Hepatocyte (in vitro differentiated cells): ENCODE data around the gene GPR153.

ENCODE experiments used
- EZH2 ChIP-seq: fragments of 200-600 bp; sonication (generic); IDR thresholded peaks from 2 replicates; pipeline ENCODE4 v1.6.1; 2016; ENCODE audit warnings: antibody characterized with exemption, mild to moderate bottlenecking, borderline replicate concordance
- TF ChIP-seq, protein P1 (sequence below): fragments of 200-600 bp; sonication (generic); IDR thresholded peaks from 2 replicates; pipeline ENCODE4 v1.5.1; 2016; ENCODE audit warnings: antibody characterized with exemption, mild to moderate bottlenecking; ENCODE audit not compliant: poor library complexity

DNA sequence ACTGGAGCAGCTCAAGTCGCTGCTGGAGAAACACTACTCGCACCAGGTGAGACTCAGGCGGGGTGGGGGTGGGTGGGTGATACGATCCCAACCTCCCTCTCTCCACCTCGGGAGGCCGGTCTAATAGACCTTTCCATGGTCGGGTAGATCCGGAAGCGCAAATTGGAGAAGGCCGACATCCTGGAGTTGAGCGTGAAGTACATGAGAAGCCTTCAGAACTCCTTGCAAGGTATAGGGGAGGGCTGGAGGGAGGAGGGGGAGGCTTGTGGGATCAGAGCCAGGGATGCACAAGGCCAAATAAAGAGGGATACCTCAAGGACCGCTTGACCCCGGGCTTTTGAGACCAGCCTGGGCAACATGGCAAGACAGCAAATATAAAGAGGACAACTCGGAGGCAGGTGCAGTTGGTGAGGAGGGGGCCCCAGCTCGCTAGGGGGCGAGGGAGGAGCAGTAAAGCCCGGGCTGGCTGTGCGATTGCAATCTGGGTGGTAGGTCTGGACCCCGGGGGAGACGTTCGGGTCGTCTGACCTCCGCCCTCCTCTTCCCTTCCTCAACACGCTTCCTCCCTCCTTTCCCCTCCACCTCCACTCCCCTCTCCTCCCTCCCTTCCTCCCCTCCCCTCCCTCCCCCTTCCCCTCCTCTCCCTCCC lies 16.4 kb downstream of the GPR153 start:
- TF ChIP-seq EZH2, result no peak
- TF ChIP-seq, protein P1, sequence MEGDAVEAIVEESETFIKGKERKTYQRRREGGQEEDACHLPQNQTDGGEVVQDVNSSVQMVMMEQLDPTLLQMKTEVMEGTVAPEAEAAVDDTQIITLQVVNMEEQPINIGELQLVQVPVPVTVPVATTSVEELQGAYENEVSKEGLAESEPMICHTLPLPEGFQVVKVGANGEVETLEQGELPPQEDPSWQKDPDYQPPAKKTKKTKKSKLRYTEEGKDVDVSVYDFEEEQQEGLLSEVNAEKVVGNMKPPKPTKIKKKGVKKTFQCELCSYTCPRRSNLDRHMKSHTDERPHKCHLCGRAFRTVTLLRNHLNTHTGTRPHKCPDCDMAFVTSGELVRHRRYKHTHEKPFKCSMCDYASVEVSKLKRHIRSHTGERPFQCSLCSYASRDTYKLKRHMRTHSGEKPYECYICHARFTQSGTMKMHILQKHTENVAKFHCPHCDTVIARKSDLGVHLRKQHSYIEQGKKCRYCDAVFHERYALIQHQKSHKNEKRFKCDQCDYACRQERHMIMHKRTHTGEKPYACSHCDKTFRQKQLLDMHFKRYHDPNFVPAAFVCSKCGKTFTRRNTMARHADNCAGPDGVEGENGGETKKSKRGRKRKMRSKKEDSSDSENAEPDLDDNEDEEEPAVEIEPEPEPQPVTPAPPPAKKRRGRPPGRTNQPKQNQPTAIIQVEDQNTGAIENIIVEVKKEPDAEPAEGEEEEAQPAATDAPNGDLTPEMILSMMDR, result no peak
